ENCODE data around the gene AGRN.
A peak's percentile ranks its signal among the peaks of the same experiment; 100 is the strongest.

The AGRN gene

DNA sequence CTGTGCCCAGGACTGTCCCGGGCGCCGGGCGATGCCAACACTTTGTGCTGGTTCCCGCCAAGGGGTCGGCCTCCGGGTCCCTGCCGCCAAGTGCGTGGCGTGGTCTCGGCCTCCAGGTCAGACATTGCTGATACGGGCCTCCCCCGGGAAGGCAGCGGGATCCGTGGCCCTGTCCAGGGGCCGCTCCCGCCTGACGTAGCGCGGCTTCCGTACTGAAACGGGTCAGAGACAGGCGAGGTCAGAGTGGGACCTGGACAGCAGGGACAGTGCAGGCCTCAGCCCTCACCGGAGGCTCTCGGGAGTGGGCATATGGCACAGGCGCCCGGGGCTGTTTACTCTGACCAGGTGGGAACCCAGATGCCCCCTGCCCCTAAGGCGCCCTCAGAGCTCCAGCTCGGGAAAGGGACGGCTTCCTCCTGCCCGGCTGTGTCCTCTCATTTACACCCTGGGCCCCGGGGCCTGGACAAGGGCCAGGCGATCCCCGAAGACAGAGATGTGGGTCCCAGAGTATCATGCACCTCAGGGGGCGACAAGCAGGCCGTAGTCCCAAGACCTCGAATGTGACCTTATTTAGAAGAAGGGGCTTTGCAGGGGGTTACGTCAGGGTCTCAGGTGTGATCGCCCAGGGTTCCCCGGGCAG is 63.0 kb downstream of the AGRN start:
- peak; percentile 1 for DNase-seq

DNA sequence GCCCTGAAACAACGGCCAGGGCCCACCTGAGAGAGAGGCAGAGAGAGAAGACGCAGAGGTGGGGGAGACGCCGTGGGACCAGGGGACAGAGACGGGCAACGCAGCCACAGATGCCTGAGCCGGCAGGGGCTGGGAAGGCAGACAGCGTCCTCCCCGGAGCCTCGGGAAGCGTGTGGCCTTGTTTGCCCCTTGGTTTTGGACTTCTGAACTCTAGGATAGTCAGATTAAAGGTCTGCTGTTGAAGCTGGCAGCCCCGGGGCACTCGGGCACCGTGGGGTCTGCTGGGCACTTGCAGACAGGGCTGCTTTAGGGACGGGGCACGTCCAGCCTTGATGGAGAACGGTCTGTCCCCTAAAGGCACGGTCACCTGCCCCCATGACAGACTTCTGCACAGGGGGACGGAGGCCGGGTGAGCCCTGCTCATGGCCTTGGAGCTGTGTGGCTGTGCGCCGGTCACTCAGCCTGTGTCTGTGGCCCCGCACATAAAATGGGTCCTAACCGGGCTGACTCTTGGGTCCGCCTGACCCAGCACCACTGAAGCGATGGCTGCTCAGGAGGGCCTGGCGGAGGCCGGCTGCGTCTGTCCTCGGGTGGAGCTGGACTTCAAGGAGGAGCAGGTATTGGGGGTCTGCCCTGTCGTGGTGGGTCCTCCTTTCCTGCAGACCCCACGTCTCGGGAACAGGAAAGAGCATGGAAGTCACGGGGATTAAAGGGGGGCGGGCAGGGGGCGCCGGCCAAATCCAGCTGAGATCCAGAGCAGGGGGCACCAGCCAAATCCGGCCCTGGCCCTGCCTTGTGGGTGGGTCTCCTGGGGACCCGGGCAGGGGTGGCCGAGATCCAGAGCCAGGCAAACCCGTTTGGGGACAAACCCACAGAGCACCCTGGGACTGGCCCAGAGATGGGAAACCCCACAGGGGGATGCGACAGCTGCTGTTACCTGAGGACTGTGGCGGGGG is 63.8 kb downstream of the AGRN start:
- peak; percentile 3 for DNase-seq

DNA sequence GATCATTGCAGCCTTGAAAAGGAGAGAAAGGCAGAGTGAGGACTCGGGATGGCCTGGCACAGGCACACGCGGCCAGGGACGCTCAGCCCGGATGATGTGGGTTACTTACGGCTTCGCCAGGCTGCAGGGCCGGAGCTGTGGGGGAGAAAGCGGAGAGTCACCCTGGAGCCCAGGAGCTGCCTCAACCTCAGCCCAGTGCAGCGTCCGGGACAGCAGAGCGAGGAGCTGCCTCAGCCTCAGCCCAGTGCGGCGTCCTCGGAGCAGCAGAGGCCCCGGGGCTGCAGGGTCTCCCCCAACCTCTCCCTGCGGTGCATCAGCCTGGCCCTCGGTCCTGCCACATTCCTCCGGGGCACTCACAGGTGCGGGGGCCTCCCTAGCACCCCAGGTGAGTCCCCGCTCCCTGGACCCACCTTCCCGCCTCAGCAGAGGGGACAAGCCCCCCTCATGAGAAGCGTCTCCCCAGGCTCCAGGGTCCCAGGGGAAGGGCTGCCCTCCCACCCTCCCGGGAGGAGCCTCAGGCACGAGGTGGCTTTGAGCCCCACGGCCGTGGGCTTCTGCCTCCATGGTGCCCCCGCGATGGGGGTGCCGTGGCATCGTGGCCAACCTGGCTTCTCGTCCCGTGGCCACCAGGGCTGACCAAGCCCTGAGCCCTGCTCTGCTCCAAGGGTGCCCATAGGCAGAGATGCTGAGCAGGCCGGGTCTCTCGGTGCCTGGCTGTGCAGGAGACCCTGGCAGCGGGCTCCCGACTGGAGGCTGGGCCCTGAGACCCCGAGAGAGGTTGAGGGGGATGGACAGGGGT is 64.7 kb downstream of the AGRN start:
- peak; percentile 1 for DNase-seq

DNA sequence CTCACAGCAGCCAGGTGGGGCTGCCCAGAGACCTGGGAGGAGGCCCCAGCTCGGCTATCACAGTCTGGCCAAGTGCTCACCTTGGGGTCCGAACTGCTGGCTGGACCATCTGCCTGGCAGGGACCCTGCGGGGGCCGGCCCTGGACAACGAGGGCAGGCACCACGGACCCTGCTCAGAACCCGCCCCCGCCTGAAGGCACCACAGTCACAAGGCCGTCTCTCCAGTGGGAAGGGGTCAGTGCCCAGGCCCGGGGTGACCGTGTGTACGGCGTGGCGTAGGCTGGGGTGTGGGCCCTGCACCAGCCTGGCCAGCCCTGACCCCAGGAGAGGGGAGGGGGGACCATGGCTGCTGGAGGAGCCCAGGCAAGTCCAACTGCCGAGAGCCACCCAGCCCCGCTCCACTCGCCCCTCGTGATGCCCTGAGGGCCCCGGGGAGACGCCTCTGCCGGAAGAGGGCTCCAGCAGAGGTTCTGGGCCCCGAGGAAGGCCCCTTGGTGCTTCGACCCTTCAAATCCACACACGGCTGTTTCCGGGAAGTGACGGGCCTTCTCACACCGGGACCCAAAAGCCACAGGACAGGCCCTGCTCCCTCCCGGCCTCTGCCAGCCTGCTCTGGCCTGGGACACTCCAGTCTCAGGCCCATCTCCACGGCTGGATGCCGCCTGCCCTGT is 65.4 kb downstream of the AGRN start:
- DNase-seq = no peak

DNA sequence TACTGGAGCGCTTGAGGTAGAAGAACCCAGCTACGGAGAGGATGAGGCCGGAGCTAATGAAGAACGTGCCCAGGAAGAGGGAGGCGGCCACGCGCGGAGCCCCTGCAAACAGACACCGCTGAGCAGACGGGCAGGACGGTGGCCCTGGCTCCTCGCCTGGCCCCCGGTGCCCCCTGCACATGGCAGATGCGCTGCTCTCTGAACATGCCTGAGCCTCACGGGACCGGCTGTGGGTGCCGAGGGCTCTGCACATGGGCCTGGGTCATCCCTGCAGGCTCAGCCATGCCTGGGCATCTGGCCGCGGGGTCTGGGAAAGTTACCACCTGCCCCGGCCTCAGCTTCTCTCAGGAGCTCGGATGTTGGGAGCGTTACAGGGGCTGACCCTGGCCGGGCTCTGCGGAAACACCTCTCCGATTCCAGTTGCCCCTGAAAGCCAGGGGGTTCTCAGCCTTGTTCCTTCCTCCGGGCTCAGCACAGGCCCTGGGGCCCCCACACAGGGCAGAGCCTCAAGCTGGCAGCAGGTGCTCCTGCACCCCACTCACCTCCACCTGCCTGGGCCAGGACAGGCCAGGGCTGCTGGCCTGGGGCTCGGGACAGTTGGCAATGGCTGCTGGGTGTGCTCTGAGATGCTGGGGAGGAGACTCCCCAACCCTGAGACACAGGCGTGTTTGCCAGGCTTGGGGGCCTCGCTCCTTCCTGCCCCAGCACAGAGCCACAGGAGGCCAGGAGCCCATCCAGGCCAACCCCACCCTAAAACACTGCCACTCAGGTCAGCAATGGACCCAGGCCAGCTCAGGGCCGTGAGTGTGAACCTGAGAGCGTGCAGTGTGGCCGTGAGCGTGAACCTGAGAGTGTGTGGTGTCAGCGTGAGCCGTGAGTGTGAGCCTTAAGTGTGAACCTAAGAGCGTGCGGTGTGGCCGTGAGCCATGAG is 66.3 kb downstream of the AGRN start:
- DNase-seq = no peak

DNA sequence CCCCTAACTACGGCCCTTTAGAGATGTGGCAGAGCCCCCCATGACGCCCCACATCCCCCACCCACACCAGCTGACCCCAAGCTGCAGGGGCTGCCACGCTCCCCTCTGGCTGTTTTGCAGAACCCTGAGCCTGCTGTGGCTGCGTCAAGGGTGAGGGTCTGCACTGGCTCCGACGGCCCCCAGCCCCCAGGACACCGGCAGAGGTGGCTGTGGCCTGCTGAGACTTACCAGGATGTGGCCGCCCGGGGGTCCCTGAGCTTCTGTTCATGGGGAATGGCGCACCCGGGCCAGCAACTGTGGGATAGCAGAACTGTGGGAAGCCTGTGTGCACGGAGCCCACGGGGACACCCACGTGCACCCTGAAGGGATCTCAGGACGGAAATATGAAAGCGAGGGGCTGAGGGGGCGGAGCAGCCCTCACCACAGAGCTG is 67.0 kb downstream of the AGRN start:
- DNase-seq = no peak

DNA sequence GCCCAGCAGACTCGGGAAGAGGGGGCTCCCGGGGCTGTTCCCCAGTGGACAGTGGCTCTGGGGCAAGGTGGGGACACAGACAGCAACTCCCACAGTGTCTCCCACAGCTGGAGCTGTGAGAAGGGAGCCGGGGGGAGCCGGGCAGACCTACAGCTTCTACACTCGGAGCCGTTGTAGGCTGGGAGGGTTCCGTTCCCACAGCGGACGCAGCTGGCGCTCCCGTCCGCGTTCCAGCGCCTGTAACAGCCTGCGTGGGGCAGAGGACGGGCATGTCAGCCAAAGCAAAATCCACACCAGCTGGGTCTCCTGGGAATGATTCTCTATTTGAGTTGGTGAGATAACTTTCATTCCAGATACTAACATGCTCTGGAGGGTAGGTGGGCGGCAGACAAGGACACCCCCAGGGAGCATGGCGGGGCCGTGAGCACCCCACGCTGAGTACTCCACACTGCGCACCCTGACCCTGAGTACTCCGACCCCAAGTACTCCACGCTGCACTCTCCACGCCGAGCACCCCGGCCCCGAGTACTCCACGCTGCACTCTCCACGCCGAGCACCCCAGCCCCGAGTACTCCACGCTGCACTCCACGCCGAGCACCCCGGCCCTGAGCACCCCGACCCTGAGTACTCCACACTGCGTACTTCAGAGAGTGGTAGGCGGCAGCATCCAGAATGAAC is 67.6 kb downstream of the AGRN start:
- no peak for DNase-seq

DNA sequence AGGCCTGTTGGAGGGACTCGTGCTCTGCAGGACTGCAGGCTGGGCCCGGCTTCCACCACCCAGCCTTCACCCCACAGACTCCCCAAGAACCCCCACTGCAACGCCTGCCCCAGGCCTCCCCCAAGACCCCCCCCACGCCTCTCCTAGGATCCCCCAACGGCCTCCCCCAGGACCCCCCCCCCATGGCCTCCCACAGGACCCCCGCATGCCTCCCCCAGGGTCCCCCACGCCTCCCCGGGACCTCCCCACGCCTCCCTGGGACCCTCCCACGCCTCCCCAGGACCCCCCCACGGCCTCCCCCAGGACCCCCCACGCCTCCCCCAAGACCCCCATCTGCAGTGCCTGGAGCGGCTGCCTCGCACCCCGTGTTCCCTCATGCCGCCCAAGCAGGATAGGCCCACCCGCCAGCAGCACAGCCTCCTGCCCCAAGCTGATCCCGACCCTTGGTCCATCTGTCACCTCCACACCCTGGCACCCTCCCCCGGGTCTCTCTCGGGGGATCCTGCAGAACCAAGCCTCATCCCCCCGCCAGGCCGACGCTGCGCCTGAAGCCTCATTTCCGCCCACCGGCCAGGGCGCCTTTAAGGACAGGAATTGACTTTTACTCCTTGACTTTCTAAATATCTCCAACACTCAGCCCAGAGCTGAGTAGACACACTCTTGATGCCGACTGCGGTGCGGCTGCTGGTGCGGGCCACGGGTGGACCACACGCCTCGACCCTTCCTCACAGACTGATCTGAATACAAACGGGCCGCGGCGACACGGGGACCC is 68.3 kb downstream of the AGRN start:
- no peak for DNase-seq

DNA sequence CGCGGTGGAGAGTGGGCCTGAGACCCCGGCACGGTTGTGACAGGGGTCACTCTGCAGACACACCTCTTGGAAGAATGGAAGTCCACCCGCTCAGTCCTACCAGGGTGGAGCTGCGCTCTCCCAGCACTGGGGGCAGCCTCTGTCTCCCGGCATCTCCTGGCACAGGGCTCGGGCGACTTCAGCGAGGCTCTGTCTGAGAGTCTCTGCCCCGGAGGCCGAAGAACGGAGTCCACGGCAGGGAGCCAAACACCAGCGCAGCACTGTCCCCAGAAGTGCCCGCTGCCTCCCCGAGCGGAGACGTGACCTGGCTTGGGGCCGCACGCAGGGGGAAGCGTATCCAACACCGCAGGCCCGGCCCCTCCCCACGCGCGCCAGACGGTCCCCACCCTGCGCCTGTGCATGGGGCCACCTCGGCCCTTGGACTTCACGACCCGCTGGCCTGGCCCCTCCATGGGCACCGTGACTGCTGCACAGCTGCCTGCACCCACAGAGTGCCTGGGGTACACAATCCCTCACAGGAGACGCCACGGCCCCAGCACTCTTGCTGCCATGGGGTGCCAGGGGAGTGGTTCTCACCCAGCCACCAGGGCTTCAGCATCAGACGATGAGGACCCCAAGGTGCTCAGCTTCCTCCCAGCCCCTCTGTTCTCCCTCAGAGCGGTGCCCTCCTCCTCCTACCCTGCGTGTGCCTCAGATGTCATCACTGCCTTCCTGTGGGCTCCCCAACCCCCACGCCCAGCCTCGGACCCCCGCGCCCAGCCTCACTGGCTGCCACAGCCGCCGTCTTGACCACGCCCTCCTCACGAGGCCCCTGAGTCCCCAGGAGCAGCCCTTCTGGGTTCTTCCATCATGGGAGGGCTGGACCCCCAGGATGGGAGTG is 69.1 kb downstream of the AGRN start:
- DNase-seq = no peak

DNA sequence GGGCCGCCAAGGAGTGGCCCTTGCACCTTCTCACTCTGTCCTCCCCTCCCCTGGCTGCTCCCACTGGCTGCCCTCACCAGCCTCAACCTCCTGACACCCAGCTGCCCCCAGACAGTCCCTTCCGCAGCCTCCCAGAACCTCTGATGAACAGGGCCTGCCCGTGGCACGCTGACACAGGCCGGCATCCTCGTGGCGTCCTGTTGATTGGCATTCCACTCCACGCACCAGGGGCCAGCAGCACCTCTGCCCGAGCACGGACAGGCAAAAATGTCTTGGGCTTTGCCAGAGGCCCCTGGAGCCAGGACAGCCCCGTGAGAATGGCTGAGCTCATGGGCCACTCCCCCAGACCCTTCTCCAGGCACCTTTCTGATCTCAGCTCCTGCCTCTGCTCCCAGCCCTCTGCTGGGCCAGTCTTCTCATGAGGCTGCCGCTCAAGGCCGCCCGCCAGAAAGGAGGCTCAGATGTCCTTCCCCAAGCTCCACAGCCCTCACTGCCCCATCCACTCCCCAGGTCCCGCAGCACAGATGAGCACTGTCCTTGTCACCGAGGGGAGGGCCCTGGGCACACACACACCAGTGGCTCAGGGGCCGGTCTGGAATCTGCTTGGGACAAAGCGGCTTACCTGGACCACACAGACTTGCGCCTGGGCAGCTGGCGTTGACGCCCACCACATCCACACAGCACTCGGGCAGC is 70.0 kb downstream of the AGRN start:
- no peak for DNase-seq

DNA sequence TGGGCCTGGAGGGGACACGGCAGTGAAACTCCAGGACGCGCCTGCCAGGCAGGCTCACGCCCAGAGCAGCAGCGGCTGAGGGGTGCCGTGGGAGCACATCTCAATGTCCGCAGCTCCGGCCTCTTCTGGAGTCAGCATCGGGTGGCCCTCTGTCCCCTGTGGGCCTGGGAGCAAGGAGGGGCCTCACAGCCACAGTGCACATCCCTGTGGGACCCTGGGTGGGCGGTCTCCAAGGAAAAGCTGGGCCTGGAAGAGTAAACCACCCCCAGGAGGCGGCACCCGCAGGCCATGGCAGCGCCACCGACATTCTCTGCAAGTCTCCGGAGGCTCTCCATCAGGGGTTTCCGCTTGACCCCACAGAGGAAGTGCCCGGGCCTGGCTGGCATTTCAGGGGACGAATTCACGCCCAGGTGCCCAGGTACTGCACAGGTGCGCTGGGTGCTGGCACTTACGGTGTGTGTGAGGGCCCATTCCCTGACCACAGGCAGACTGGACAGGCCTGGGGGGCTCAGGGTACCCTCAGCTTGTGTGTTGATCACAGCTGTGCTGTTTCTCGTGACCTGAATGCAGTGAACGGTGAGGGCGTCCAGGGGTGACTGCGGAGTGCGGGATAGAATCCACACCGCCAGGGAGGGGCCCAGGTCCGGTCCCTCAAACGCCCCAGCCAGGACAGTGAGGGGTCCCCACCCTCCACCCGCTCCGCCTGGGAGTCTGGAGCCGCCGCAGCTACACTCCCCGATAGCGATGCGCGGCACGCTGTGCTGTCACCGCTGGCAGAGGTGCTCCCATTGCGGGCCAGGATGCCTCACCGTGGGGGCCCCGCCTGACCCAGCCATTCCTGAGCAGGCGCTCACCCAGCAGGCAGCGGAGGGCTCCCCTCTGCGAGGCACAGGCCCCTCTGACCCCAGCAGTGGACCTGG is 70.8 kb downstream of the AGRN start:
- DNase-seq = no peak

DNA sequence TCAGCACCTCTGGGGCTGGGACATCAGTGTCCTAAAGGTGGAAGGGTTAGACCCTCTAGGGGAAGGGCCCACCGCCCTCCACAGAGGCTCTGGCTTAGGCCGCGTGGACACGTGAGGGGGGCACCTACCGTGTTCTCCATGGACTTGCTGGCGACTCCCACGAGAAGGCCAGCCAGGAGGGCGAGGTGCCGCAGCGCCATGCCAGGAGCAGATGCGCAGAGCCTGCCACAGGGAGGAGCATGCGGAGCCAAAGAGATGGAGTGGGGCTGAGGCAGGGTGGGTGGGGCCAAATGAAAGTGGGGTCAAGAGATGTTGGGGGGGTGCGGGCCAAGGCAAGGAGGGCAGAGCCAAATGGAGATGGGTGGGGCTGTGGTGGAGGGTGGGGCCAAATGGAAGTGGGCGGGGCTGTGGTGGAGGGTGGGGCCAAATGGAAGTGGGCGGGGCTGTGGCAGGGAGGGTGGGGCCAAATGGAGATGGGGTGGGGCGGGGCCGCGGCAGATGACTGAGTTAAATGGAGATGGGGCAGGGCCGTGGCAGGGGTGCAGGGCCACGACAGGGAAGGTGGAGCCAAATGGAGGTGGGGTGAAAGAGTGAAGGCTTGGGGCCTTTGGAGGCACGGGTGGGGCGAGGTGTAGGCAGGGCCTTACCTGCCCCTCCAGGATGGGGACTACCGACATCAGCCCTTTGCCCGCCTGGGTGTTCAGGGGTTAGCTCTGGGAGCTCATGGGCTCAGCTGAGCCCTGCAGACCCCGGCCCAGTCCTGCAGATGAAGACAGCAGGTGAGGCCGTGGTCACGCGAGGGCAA is 71.6 kb downstream of the AGRN start:
- no peak for DNase-seq

DNA sequence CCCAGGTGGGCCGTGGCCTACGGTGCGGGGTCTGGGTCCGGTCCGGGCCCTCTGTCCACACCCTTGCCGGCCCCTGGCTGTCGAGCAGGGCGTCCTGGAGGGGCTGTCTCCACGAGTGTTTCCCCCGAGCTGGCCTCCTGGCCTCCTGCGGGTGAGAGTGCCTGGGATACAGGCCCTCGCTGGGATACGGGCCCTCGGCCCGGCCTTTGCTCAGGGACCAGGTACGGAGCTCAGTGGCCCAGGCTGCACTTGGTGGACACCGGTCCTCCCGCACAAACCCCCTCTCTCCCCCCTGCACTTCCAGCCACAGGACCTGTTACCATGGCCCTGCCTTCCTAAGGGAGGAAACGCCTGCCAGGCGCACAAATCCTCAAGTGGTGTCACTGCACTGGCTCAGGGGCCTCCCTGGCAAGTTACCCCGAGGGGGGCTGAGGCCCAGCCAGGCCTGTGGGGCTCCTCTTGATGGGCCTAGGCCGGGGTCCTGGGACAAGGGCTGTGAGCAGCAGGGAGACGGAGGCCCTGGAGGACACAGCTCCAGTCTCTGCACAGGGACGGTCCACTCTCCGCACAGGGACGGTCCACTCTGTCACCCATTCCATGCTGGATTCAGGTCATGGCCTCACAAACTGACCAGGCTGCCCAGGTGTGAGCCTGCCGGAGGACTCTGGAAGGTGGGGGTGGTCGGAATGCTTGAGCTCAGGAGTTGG is 72.4 kb downstream of the AGRN start:
- no peak for DNase-seq

DNA sequence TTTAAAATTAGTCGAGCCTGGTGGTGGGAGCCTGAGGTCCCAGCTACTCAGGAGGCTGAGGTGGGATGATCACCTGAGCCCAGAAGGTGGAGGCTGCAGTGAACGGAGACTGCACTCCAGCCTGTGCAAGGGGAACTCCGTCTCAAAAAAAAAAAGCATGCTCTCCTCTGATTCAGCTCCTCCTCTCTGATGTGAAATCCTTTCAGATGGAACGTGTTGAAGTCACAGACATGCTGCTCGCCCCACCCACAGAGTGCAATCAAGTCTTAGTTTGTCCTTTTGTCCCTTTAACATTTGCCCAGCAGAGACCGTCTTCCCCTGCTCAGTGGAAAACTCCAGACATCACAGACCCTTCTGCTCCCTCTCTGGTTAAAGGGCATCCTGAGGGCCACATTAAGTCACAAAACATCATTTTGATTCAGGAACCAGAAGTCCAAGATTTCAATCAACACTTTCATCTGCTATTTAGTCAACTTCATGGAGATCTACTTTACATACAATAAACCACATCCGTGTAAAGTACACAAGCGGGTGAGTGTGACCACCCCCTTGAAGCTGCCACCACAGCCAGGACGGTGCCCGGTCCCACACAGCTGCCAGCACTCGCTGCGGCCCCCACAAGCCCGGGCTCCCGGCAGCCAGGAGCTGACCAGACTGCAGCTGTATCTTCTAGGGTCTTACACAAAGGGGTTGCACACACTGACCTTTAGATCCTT is 73.1 kb downstream of the AGRN start:
- no peak for DNase-seq

DNA sequence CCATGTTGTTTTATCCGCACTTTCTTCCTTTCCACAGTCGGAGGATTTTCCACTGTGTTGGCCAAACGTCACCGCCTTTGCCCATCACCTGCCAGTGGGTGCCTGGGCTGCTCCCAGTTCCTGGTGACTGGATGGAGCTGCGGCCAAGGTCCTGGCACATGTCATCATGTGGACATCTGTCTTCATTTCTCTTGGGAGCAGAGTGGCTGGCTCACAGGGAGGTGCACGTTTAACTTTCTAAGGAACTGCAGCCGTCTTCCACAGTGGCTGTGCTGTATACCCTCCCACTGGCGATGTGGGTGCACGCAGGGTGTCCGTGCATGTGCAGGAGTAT is 73.7 kb downstream of the AGRN start:
- DNase-seq = no peak

Measured in effector CD4-positive, alpha-beta T cell (primary cell).